HepG2 (cell line): Measurements from ENCODE around the gene TIGAR. TPM values are rescaled to one million over a fixed set of nuclear protein-coding genes. Genes with fewer than 3 reads are reported as not detected.

Source experiments
- ARNT ChIP-seq: fragments of 450-650 bp; IDR thresholded peaks from 2 replicates; pipeline ENCODE4 v1.6.1; 2017
- ATF4 ChIP-seq, 2 experiments: fragments of 450-650 bp in 1 of 2; sonication (generic) in 1 of 2; formaldehyde crosslinking; IDR thresholded peaks; 2 replicates each; pipeline versions ENCODE4 v1.5.0 to v1.8.0; 2020 to 2022; ENCODE audit warnings: mild to moderate bottlenecking in 1 of 2, missing genetic modification reagents in 1 of 2
- BORCS8-MEF2B ChIP-seq: sonication (generic); formaldehyde crosslinking; IDR thresholded peaks from 2 replicates; pipeline ENCODE4 v1.8.0; 2022; ENCODE audit warnings: mild to moderate bottlenecking, missing genetic modification reagents
- BRF2 ChIP-seq: sonication (generic); formaldehyde crosslinking; IDR thresholded peaks from 2 replicates; pipeline ENCODE4 v1.8.1; 2022; ENCODE audit warnings: mild to moderate bottlenecking, missing genetic modification reagents
- HOXA5 ChIP-seq: sonication (generic); formaldehyde crosslinking; IDR thresholded peaks from 2 replicates; pipeline ENCODE4 v1.4.0; 2020; ENCODE audit warnings: missing genetic modification reagents
- HOXD1 ChIP-seq: sonication (generic); formaldehyde crosslinking; IDR thresholded peaks from 2 replicates; pipeline ENCODE4 v1.5.0; 2020; ENCODE audit warnings: missing genetic modification reagents
- KLF15 ChIP-seq: sonication (generic); formaldehyde crosslinking; IDR thresholded peaks from 2 replicates; pipeline ENCODE4 v1.8.1; 2023; ENCODE audit warnings: borderline replicate concordance, mild to moderate bottlenecking, inconsistent platforms, missing genetic modification reagents, mixed read lengths
- KMT2B ChIP-seq: IDR thresholded peaks from 2 replicates; pipeline ENCODE4 v1.6.1; 2016; ENCODE audit warnings: missing genetic modification reagents, missing compliant biosample characterization
- MXD4 ChIP-seq: IDR thresholded peaks from 2 replicates; pipeline ENCODE4 v1.6.1; 2016; ENCODE audit warnings: mild to moderate bottlenecking, missing biosample characterization, missing genetic modification reagents
- NFKB2 ChIP-seq: sonication (generic); formaldehyde crosslinking; IDR thresholded peaks from 2 replicates; pipeline ENCODE4 v1.4.0; 2020; ENCODE audit warnings: missing genetic modification reagents, borderline replicate concordance
- NFYB ChIP-seq: sonication (generic); formaldehyde crosslinking; IDR thresholded peaks from 2 replicates; pipeline ENCODE4 v1.4.0; 2020; ENCODE audit warnings: missing genetic modification reagents
- NR0B2 ChIP-seq: sonication (generic); formaldehyde crosslinking; IDR thresholded peaks from 2 replicates; pipeline ENCODE4 v1.4.0; 2020; ENCODE audit warnings: mild to moderate bottlenecking, missing genetic modification reagents
- PATZ1 ChIP-seq: sonication (generic); formaldehyde crosslinking; IDR thresholded peaks from 2 replicates; pipeline ENCODE4 v1.4.0; 2020; ENCODE audit warnings: missing genetic modification reagents
- RFX5 ChIP-seq: IDR thresholded peaks from 2 replicates; pipeline ENCODE4 v1.6.1; 2011; ENCODE audit warnings: low read depth, low read length, improper control_type of control experiment
- SALL1 ChIP-seq: sonication (generic); formaldehyde crosslinking; IDR thresholded peaks from 2 replicates; pipeline ENCODE4 v1.8.0; 2022; ENCODE audit warnings: mild to moderate bottlenecking, missing genetic modification reagents
- SYNCRIP ChIP-seq: fragments of 200-400 bp; formaldehyde crosslinking; IDR thresholded peaks from 2 replicates; pipeline ENCODE4 v1.6.1; 2018; ENCODE audit warnings: mild to moderate bottlenecking, low read depth, low read length; ENCODE audit not compliant: insufficient read depth
- TEAD2 ChIP-seq: sonication (generic); formaldehyde crosslinking; IDR thresholded peaks from 2 replicates; pipeline ENCODE4 v1.9.0; 2021; ENCODE audit warnings: missing genetic modification reagents
- TFDP2 ChIP-seq: sonication (generic); formaldehyde crosslinking; IDR thresholded peaks from 2 replicates; pipeline ENCODE4 v1.4.0; 2020; ENCODE audit warnings: missing genetic modification reagents
- TGIF2 ChIP-seq: IDR thresholded peaks from 2 replicates; pipeline ENCODE4 v1.6.1; 2016; ENCODE audit warnings: control low read depth, missing compliant biosample characterization
- TOPORS ChIP-seq: sonication (generic); formaldehyde crosslinking; IDR thresholded peaks from 2 replicates; pipeline ENCODE4 v1.8.0; 2023; ENCODE audit warnings: mild to moderate bottlenecking, missing genetic modification reagents
- ZNF781 ChIP-seq: sonication (generic); formaldehyde crosslinking; IDR thresholded peaks from 2 replicates; pipeline ENCODE4 v1.5.1; 2020; ENCODE audit warnings: borderline replicate concordance, mild to moderate bottlenecking, missing genetic modification reagents; ENCODE audit errors: not compliant biosample characterization
- ZNF850 ChIP-seq: sonication (generic); formaldehyde crosslinking; conservative IDR thresholded peaks from 2 replicates; pipeline ENCODE4 v1.9.0; 2021; ENCODE audit warnings: mild to moderate bottlenecking, missing genetic modification reagents
- ZNF883 ChIP-seq: sonication (generic); formaldehyde crosslinking; IDR thresholded peaks from 2 replicates; pipeline ENCODE4 v1.5.1; 2020; ENCODE audit warnings: mild to moderate bottlenecking, missing genetic modification reagents; ENCODE audit errors: not compliant biosample characterization
- ZSCAN25 ChIP-seq: sonication (generic); formaldehyde crosslinking; IDR thresholded peaks from 2 replicates; pipeline ENCODE4 v1.8.0; 2022; ENCODE audit warnings: mild to moderate bottlenecking, missing genetic modification reagents
- polyA plus RNA-seq, 8 experiments: library from polyadenylated mRNA; depleted of rRNA in 3 of 8; stranded (reverse) in 7 of 8; unstranded in 1 of 8; fragments of >200 nt; fragmentation: Illumina TruSeq in 4 of 8; extraction: Trizol in 4 of 8; gene quantifications; 2 replicates each; pipeline versions ENCODE4 v1.2.1 to v1.2.3, GENCODE V29; 2011 to 2016; ENCODE audit warnings: low read depth in 4 of 8, missing spikeins in 1 of 8, mixed read lengths in 1 of 8; ENCODE audit not compliant: insufficient read depth in 1 of 8
- total RNA-seq, 5 experiments: library from RNA; depleted of rRNA; stranded (reverse); fragments of >200 nt; fragmentation: Illumina TruSeq; extraction: Trizol; gene quantifications; 2 replicates each; pipeline ENCODE4 v1.2.3, GENCODE V29; 2016; ENCODE audit warnings: low read depth in 1 of 5

The TIGAR gene
- total and polyA plus RNA-seq, 2 of the 13 experiments (the other 11 are each of a cell fraction or from before 2014, with no cell fraction given), result 2.6 to 21.8 TPM

- 0 out of 2 replicates have a peak, but pooled peaks have one; percentile 18 for TF ChIP-seq HOXA5
- 0 out of 2 replicates have a peak, but pooled peaks have one; percentile 69 for TF ChIP-seq KLF15 (CRISPR knock-in tag)
- peak; percentile 54 for TF ChIP-seq HOXD1 (CRISPR knock-in tag)
- TF ChIP-seq TGIF2, result peak; percentile 44; the same call in 1 of the 2 replicates
- TF ChIP-seq ZSCAN25 (CRISPR knock-in tag), result peak; percentile 94
- no peak for TF ChIP-seq SYNCRIP
- TF ChIP-seq NFKB2, result 0 out of 2 replicates have a peak, but pooled peaks have one; percentile 17
- TF ChIP-seq NR0B2 (CRISPR knock-in tag), result peak; percentile 88
- TF ChIP-seq ZNF850 (CRISPR knock-in tag), result peak; percentile 54; the same call in 1 of the 2 replicates
- TF ChIP-seq BORCS8-MEF2B (CRISPR knock-in tag), result peak; percentile 77
- peak in 1 of 2 experiments; percentile 47; a peak in 2 of 4 replicates for TF ChIP-seq ATF4 (CRISPR knock-in tag; IDR thresholded peaks at IDR 0.05)
- TF ChIP-seq ARNT, result no peak
- peak; percentile 55; the same call in 1 of the 2 replicates for TF ChIP-seq MXD4 (CRISPR knock-in tag)
- no peak; the same call in 1 of the 2 replicates for TF ChIP-seq TEAD2 (CRISPR knock-in tag)
- TF ChIP-seq TFDP2 (CRISPR knock-in tag), result peak; percentile 44; the same call in 1 of the 2 replicates
- TF ChIP-seq SALL1 (CRISPR knock-in tag), result peak; percentile 41
- TF ChIP-seq BRF2 (CRISPR knock-in tag), result peak; percentile 83
- TF ChIP-seq ZNF883 (CRISPR knock-in tag), result peak; percentile 52
- TF ChIP-seq NFYB (CRISPR knock-in tag), result peak; percentile 81
- TF ChIP-seq TOPORS, result peak; percentile 66; the same call in 1 of the 2 replicates
- TF ChIP-seq PATZ1, result peak; percentile 70; the same call in 1 of the 2 replicates
- peak; percentile 50; the same call in 1 of the 2 replicates for TF ChIP-seq KMT2B (CRISPR knock-in tag)
- peak; percentile 5 for TF ChIP-seq ZNF781
- peak; percentile 82 for TF ChIP-seq RFX5
Observed at GRCh38 chr12:4320853-4321701, at the start of gene TIGAR (continued).
